Embryonic facial prominence (tissue), 1 donor: ENCODE data around the gene ATG2A.

Experiments used
- DNase-seq: peaks from one replicate; pipeline ENCODE4 v3.0.0-alpha.2; 2016; ENCODE audit errors: extremely low spot score

The ATG2A gene

DNA sequence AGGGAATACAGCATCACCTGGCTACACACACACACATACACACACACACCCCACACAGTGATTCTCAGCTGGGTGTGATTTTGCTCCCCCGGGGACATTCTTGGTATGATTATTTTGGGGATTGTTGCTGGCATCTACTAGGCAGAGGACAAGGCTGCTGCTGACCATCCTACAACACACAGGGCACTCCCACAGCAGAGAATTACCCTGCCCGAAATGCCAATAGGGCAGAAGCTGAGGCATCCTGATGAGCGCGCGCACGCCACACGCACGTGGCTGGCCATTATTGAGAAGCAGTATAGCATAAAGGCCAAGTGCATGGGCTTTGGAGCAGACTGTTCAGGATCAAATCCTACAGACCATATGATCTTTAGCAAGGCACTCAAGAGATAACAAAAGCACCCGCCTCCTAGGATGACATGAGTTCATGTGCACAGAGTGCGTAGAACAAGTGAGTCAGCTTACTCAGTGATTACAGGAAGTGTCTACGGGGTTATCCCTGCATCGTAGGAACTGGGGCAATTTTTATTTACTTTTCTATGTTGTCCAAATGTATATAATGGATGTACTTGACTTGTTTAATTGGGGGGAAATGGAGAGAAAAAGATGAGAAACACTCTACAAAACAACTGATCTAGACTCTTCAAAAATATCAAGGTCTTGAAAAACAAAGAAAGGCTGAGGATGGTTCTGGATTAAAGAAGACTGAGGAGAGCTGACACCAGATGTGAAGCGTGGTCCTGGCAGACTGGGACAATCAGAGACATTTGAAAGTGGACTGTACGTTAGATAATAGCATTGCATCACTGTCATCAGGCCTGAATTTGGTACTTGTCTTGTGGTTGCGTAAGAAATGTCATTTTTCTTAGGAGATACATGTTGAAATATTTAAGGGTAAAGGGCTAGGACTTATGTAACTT is 31.4 kb downstream of the ATG2A start:
- no peak for DNase-seq

DNA sequence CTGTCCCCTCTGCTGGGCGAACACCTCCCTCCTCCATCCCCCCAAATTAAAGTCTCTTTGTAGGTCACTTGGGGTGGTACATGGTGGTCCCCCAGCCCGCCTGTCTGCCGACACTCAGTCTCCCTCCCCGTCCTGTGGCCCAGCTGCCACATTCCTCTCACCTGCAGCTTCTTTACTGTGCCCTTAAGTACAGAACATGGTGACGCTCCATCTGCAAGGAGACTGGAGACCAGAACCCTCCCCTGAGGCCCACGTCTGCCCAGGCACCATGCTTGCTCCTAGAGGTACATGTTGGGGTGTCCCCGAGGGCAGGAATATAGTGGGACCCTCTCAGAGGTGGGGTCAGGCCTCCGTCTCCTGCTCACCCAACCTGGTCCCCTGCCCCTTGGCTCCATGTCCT is 33.0 kb downstream of the ATG2A start:
- no peak for DNase-seq

DNA sequence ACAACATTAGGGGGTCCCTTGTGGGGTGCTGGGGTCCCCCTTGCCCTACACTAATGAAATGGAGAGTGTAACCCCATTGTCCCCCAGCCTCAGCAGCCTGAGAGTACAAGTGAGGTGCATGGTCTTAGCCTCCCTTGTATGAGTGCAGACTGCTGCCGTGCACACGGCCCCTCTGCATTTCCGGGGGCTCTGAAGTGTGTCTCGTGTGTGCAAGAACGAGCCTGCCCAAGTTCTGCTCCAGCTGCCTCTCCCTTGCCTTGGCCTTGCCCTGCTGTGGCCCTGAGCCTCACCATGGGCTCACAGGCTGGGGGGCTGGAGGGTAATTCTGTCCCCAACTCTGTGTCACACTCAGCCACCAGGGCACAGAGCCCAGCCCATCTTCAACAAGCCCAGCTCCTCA is 33.4 kb downstream of the ATG2A start:
- no peak for DNase-seq

DNA sequence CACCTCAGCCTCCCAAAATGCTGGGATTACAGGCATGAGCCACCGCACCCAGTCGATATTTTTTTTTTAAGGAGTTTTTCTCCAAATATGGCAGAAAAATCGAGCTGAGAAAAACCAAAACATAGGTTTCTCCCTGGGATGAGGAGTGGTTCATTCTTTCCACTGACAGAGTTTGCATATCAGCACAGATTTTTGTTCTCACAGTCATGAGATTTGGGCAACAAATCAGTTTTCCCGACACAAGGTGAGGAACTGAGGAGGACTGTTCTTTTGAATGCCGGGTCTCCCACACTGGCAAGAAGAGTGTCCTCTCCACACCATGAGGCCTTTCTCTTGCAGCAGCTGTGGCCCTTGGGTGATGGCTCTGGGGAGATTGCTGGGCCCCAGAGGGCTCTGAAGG is 34.8 kb downstream of the ATG2A start:
- no peak for DNase-seq

DNA sequence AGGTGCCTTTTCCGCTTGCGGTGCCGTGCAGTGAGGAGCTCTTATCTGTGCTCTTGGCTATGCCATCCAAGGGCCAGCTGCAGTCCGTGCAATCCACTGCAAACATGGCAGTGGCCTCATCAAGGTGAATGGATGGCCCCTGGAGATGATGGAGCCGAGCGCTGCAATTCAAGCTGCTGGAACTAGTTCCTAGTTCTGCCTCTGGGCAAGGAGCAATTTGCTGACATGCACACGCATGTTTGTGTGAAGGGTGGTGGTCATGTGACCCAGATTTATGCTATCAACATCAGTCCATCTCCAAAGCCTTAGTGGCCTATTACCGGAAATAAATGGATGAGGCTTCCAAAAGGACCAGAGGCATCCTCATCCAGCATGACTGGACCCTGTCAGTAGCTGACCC is 35.5 kb downstream of the ATG2A start:
- DNase-seq = no peak

DNA sequence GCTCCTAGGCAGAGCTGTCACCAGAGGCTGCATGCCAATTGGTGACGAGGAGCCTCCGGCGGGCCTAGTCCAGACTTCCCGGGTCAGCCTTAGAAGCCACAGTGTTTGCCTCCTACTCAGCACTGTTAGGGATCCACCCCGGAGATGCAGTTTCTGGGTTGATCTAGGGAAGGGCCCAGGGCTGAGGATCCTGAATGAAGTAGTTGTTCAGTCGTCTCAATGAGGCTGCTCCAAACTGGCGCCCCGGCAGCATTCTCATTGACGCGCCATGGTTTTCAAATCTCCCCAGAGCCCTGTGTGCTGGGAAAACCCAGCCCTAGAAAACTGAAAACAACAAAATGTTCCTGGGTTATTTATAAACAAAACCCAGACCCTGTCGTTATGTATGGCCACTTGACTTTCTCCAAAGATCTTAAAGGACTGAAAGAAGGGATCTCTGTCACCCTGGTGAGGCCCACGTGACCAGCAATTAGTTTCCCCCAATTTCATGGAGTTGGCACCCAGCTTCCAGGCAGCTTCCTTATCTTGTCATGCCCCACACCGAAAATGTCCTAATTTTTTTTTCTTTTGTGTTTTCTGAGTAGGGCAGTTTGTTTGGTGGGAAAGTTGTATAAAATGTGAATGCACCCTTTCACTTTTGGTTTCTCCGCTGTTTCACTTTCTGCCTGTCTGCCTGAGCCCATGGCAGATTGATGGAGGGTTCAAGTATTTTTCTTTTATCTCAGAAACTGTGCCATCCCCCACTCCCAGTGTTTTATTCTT is 36.6 kb downstream of the ATG2A start:
- no peak for DNase-seq

DNA sequence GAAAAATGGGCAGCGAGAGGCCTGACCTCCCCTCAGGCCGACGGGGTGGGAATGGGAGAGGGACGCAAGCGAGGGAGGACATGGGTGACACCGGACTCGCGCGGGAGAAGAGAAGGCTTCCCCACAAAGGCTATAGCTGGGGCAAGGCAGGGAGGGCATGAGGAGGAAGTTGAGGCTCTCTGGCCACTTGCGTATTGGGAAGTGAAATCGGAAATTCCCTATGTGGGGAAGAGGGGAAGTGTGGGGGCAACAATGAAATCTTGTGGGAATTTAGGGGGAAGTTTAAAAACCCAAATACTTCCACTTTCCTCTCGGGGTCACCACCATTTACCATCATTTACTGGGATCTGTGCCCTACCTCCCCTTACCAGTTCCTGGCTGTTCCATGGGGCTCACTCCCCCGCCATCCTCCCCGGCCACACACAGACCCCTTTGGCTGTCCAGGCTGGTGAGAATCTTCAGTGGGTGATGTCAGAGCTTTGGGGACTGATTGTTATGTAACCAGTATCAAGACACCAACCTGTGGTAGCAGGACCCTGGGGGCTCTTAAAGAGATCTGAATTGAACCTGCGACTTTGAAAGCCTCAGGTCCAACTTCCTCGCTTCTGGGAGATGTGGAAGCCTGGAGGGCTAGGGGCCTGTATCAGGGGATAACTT is 37.6 kb downstream of the ATG2A start:
- DNase-seq = no peak

DNA sequence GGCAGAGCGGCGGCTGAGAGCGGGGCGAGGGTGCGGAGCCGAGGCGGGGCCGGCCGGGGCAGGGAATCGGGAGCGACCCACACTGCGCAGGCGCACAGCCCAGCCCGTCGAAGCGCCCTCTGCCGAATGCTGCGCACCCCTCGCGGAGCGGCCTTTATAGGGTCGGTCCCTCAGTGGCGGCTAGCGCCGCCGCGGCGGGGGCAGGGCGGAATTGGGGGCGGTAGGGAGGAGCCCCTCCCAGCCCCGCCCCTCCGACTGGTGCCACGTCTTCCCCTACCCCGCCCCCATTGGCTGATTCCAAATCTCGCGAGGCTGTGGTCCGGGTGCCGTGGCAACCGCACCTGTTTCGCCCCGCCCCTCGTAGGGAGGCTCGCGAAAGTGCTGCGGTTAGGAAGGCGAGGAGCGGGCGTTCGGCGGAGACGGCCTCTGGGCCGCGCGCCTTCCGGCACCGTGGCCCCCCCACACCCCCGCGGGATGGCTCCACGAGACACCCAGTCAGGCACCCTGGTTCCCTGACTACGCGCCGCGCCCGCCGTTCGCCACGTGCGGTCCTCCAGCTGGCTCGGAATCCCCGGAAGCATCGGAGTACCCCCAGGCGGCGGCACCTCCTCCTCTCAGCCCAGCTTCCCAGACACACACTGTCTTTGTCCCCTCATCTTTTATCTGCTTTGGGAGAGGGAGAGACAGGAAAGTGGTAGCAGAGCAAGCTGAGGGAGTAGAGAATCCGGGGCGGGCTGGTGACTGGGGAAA is 38.3 kb downstream of the ATG2A start, which contains the start of gene EHD1:
Gene EHD1 (minus strand): TSS at position 128 of the 750 bp plus-strand sequence. CDS start 157 bp downstream, outside the sequence.
- DNase-seq = peak; percentile 96

DNA sequence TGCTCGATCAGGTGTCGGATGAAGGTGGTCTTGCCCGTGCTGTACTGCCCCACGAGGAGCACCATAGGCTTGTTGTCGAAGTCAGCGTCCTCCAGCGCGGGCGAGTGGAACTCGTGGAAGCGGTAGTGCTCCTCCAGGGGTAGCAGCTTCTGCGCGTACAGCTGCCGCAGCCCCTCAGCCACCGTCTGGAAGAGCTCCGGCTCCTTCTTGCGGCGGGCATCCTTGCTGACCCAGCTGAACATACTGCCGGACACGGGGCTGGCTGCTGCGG is 38.9 kb downstream of the ATG2A start:
- no peak for DNase-seq

DNA sequence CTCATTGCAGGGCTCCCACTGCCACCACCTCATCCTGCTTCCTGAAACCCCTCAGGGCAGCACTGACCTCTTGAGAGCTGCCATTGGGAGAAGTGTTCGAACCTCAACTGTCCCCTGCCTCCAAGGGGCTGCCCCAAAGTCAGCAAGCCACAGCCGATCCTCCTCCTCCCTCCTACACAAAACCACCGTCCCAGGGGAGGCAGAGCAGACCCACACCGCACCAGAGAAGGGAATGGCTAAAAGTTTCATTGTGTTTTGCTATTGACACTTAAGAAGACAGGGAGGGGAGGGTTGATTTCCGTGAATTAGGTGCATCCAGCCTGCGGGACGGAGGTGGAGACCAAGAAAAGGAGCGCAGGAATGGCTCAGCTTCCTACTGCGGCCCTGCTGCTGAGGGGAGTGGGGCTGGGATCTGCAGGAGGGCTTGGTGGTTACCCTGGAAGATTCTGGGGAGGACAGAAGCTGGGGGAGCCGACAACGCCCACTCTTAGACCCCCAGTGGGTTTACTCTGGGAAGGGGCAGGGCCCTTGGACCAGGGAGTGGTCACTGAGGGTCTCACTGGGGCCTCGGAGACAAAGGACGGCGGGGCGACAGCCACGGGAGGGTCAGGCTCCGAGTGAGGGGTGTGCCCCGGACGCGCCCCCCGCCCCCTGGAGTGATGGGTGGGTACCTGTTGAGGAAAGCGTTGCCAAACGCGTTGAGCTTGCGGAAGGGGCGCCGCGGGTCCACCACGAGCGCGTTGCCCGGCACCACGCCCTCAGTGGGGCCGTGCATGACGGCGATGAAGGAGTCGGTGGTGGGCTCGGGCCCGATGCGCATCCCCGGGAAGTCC is 39.4 kb downstream of the ATG2A start:
- no peak for DNase-seq

DNA sequence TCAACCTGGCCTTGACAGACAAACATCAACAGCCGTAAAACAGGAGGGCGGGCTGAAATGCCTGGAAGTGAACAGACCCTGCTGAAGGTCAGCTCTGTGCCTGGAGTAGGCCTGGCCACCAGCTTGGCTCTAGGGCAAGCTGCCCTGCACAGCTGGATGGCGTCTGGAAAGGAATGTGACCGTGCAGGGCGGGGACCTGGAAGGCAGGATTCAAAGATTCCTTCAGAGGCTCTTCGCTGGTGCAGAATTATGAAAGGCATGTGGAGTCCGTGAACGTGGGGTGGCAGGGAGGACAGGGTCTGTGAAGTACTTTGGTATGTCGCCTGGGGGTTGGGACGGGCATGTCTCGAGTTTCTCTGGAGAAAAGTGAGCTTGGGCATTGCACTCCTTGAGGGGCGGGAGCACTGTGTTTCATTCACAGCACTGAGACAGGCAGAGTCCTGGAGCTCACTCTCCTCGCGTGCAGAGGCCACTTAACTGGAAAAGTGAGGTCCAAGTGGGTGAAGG is 40.1 kb downstream of the ATG2A start:
- DNase-seq = no peak

DNA sequence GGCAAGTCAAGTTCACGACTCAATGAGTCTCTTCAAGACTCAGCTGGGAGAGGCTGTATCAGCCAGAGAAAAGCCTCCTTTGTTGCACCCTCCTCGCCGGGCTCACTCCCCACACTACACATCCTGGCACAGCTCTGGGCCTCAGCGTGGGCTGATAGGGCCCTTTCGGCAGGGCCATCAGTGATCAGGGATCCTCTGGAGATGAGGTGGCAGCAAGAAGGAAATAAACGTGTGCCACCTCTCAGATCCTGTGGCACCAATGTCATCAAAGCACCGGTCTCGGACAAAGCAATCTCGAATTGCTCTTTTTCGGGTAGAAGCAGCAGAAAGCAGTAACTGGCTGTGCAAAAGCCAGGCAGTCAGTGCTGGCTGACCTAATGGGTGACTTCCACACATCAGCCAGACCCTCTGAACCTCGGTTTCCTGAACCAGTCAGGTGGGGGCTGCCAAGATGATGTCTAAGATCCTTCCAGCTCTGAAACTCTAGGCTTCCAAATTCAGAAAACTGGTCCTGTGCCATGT is 40.7 kb downstream of the ATG2A start:
- DNase-seq = no peak

DNA sequence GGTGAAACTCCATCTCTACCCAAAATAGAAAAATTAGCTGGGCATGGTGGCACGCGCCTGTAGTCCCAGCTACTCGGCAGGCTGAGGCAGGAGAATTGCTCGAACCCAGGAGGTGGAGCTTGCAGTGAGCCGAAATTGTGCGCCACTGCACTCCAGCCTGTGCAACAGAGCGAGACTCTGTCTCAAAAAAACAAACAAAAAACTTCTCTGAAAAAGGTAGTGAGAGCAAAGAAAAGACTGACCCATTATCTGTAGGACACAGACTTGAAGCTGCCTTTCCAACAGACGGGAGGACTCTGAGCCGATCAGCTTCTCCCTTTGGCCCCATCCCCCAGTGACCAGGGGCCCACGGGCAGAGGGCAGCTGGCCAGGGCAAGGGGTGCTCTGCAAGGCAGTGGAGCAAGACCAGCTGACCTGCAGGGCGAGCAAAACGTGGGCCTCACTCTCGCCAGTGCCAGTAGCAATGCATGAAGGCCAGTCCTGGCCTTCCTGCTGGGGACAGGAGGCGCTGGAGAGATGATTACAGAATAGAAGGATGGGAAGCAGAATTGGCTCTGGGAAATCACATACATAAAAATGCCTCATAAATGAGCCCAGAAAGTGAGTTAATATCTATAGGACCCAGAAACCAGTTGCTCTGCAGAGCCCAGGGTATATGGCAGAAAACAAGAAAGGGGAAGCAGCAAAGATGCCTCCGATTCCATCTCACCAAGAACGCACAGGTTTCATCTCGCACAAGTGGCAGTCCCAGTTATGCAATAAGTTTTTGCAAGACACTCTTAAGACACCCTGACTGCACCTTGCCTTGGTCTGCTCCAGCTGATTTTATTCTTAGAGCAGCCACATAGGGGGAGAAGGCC is 41.4 kb downstream of the ATG2A start:
- no peak for DNase-seq

DNA sequence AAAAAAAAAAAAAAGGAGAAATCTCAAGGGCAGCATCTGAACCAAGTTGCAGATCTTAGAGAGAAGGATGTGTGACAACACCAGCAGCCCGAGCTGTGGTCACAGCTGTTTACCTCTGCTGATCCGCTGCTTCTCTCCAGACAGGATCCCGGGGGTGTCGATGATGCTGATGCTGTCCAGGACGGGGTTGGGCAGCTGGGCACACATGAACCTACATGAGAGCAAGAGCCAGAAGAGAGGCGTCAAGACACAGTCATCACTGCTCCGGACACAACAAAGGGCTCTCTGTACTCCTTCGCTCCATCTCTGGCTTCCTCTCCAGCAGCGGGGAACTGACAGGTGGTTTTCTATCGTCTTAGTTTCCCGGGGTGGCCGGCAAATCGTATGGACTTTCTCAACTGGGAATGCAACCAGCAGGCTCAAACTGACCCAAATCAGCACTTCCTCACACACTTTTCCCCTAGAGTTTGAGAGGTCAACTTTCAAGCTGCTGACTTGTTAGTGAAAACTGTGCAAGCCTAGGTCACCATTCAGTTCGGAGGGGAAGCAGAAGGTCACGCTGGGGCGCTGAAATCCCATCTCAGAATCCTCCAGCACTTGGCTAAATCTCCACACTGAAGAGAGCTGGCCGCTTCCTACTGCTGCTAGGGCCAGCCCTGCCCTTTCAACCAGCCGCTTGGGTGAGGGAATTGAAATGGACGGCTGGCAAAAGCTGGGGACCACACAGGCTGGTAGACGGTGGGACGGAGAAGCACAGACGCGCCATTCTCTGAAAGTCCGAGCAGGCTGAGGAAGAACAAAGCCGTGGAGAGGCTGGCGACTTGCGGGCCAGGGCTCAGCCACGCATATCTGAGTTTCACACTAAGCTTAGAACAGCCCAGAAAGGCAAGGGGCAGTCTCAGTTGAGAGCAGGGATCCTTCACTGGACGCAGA is 42.4 kb downstream of the ATG2A start:
- DNase-seq = no peak

DNA sequence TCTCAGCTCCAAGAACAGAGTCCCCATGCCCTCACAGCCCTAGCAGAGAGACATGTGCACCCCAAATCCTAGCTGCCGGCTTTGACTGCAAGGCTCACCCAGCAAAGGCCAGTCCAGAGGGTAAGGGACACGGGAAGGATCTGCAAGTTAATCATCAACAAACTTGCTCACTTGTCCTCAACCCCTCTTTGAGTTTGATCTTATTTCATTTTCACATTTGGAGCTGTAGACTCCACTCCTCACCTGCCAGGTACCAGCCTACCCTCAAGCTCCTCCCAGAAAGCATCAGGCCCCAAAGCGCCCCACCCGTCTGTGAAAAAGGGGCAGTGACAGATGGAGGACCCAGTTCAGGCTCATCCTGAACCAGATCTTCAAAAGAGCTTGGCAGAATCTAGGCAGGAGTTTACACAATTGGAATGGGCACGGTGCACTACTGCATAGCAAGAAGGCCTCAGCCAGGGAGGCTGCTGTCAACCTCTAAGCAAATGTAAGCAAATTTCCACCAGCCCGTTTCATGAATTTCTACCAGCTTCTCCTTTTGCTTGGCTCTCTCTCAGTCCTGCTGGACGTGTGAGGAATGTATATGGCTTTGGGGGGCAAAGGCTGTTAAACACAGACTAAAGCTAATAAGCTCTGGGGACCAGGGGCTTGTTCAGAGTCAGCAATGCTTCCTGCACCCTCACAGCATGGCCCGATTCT is 44.1 kb downstream of the ATG2A start:
- DNase-seq = no peak

DNA sequence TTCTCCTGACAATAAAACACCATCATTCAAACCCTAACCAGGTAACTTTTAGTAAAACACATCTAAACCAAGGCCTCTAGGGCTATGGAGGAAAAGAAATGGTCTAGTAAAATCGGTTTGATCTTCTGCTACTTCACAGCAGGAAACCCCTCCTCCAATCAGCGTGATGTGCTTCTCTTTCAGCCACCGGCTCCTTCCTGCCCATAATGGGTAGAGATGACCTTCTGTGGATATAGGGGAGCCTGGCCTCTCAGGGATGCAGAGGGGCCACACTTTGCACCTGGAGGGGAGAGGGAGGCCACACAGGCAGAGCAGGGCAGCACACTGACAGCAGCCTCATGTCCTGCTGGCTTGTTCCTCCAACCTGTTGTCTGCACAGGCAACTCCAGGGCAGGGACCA is 45.5 kb downstream of the ATG2A start:
- DNase-seq = no peak

DNA sequence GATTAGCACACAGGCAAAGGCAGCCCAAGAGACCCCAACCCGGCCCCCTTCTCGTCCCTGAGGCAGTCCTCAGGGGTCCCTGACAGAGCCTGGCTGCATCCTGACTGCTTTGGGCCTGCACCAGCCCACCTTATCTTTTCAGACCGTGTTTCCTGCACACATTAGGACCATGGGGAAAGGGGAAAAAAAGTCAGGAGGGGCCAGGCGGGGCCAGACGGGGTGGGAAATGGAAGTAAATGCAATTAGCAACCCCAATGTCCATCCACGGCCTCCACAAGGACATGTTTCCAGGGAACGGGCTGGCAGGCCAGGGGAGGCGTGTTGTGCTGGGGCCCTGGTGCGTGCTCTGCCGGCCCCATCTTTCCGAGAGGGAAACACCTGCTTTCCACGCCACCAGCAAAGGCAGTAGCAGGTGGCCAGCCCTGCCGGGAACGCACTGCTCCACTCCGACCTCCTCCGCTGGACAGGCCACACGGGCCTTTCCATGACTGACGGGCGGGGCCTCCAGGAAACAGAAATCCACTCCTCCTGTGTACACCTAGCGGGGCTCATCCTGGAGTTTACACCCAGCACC is 46.0 kb downstream of the ATG2A start:
- DNase-seq = no peak
